HG03460 (cell line): ENCODE measurements around the gene SERINC2.

Experiments used
- ATAC-seq: cut with Tn5 transposase; IDR thresholded peaks from one replicate; pipeline ENCODE4 v1.9.1; 2021; ENCODE audit not compliant: unreplicated experiment

SERINC2 gene

GRCh38 chr1:31432592-31433395 lies 19.8 kb downstream of the SERINC2 start:
- ATAC-seq = no peak

GRCh38 chr1:31433396-31433930 lies 20.4 kb downstream of the SERINC2 start:
- ATAC-seq = no peak

GRCh38 chr1:31434101-31434871 lies 21.3 kb downstream of the SERINC2 start:
- ATAC-seq = no peak

GRCh38 chr1:31434979-31435378 lies 22.0 kb downstream of the SERINC2 start:
- no peak for ATAC-seq

- no peak for ATAC-seq
Observed at GRCh38 chr1:31435471-31436409, 22.7 kb downstream of the SERINC2 start.

GRCh38 chr1:31436596-31437432 lies 23.8 kb downstream of the SERINC2 start:
- ATAC-seq = no peak

GRCh38 chr1:31437433-31438037 lies 24.5 kb downstream of the SERINC2 start:
- ATAC-seq = no peak

GRCh38 chr1:31439276-31439675 lies 26.3 kb downstream of the SERINC2 start:
- ATAC-seq = no peak

GRCh38 chr1:31441073-31441472 lies 28.1 kb downstream of the SERINC2 start:
- no peak for ATAC-seq

GRCh38 chr1:31441558-31441957 lies 28.5 kb downstream of the SERINC2 start:
- ATAC-seq = no peak

GRCh38 chr1:31441970-31442647 lies 29.1 kb downstream of the SERINC2 start:
- ATAC-seq = no peak

- no peak for ATAC-seq
Observed at GRCh38 chr1:31442648-31442994, 29.6 kb downstream of the SERINC2 start.

GRCh38 chr1:31443673-31444072 lies 30.7 kb downstream of the SERINC2 start:
- ATAC-seq = no peak

- ATAC-seq = no peak
Observed at GRCh38 chr1:31444725-31445448, 31.9 kb downstream of the SERINC2 start.

- ATAC-seq = no peak
Observed at GRCh38 chr1:31445951-31446350, 32.9 kb downstream of the SERINC2 start.

- no peak for ATAC-seq
Observed at GRCh38 chr1:31447210-31447609, 34.2 kb downstream of the SERINC2 start.

- ATAC-seq = no peak
Observed at GRCh38 chr1:31453384-31454079, 40.5 kb downstream of the SERINC2 start.
